ENCODE measurements around the gene NUP98.
A peak's percentile ranks its signal among the peaks of the same experiment; 100 is the strongest.
"Not testable (repeated sequence)": the region's sequence is repeated elsewhere in the genome, so short reads cannot be mapped to it uniquely, and the experiment has no call there.

NUP98 gene

DNA sequence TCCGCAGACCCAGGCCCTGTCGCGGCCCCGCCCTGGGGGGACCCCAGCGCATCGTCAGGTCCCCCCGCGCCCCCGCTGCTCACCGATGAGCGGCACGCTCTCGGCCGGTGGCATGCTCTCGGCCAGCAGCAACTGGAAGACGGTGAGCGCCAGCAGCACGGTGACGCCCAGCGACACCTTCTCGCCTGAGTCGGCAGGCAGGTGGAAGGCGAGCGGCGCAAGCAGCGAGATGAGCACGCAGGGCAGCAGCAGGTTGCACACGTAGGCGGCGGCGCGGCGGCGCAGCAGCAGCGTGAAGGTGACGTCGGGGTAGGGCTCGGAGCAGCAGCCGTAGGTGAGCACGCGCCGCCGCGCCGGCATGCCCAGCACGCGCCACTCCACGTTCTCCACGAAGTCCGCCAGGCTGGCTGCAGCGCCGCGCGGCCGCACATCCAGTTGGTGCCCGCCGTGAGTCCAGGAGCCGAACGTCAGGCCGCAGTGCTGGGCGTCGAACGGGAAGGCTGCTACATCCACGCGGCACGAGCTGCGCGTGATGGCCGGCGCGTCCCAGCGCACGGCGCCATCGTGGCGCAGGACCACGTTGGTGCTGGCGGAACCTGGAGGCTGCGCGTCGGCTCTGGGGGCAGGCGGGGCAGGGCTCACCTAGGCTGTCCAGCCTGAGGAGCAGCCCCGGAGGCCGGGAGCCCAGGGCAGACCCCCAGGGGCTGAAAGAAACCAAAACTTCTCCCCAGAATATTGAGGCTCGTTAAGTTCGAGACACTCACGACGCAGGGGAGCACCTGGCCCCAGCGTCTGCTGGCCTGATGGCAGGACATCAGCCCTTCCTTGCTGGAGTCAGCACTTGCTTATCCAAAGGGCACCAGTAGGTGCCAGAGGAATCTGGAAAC, 130.0 kb downstream of the NUP98 start:
- DNase-seq = no peak

DNA sequence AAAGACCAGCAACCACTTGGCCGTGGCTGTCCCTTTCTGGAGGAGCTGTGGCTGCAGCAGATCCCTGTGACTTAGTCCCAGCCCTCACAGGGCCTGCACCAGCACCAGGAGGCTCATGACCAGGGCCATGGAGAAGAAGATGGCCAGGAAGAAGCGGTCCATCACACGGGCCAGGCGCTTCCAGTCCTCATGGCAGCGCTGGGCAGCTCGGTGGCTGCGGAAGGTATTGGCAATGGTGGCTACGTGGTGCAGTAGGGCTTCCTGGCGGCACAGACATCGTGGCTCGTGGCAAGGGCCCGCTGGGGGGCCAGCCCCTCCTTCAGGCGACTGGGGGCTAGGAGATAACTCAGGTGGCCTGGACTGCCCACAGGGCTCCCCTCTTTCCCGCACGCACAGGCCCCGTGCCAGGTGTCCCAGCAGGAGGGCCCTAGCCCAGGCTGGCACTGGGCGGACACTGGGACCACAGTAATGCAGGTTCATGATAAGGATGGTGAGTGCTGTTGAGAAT, 131.3 kb downstream of the NUP98 start:
- no peak for DNase-seq

GRCh38 chr11:3665336-3666022, 131.9 kb downstream of the NUP98 start:
- no peak for DNase-seq

GRCh38 chr11:3664032-3664630, 133.2 kb downstream of the NUP98 start:
- no peak for DNase-seq

DNA sequence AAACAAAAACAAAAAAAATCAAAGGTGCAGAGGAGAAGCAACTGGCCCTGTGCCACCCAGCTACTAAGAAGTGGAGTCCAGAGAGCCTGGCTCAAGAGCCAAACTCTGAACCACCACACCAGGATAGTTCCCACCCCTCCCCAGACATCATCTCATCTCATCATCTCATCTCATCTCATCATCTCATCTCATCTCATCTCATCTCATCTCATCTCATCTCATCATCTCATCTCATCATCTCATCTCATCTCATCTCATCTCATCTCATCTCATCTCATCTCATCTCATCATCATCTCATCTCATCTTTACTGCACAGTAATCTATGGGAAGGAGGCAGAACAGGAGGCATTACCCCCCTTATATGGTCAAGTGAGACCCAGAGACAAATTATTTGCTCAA, 134.5 kb downstream of the NUP98 start:
- DNase-seq = no peak

DNA sequence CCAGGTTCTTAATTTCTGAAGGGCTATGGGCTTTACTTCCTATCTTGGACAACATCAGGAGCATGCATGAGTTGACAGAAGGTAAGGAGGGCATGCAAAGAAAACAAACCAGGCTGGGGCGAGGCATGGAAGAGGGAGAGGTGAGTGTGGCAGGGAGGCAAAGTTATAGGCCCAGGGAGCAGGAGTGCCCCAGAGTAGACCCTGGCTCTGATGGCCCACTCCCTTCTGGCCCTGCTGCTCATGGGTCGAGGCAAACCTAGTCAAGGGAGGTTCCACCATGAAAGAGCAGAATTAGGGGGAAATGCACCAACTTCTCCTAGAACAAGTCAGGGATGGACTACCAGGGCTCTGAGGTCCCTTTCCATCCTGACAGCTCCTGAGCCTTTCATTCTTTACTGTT, 136.4 kb downstream of the NUP98 start:
- DNase-seq = no peak

DNA sequence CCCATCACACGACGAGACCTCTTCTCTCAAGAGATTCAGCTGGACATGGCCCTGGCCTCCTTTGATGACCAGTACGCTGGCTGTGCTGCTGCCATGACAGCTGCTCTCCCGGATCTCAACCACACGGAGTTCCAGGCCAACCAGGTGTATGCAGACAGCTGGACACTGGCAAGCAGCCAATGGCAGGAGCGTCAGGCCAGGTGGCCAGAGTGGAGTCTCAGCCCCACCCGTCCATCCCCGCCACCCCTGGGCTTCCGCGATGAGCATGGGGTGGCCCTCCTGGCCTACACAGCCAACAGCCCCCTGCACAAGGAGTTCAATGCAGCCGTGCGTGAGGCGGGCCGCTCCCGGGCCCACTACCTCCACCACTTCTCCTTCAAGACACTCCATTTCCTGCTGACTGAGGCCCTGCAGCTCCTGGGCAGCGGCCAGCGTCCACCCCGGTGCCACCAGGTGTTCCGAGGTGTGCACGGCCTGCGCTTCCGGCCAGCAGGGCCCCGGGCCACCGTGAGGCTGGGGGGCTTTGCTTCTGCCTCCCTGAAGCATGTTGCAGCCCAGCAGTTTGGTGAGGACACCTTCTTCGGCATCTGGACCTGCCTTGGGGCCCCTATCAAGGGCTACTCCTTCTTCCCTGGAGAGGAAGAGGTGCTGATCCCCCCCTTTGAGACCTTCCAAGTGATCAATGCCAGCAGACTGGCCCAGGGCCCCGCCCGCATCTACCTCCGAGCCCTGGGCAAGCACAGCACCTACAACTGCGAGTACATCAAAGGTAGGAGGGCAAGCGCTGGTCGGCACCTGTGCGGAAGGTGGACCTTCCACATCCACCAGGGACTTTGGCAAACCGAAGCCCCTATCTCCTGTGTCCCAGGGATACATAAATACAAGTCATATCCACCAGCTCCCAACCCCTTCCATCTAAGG, 137.5 kb downstream of the NUP98 start:
- DNase-seq = no peak

DNA sequence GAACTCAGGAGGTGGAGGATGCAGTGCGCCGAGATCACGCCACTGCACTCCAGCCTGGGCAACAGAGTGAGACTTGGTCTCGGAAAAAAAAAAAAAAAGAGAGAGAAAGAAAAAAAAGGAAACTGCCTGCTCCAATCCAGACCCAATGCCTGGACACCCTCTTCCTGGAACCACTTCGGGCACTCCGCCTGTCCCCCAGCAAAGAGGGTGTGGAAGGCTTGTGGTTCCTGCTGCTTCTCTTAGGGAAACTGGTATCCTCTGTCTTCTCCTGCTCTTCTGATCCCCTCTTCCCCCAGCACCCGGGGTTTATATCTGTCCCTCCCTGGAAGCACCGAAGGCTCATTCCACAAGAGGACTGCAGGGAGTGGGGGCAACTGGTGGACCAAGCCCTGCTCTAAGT, 139.1 kb downstream of the NUP98 start:
- DNase-seq = no peak

GRCh38 chr11:3657331-3657730, 140.0 kb downstream of the NUP98 start:
- DNase-seq = not testable (repeated sequence)

DNA sequence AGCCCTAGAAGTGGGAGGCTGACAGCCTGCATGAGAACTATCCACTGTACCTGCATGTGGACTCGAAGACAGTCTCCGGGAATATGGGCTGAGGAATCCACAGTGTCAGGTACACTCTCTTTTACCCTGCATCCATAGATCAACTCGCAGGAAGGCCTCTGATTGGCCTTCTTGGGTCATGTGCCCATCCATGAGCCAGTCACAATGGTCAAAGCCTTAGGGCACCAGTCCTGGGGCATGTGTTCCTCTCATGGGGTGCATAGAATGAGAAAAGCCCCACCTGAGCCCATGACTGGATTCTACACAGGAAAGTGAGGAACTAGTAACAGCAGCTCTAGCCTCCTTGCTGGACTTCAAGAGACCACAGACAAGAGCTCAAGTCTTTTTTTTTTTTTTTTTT, 141.8 kb downstream of the NUP98 start:
- no peak for DNase-seq

DNA sequence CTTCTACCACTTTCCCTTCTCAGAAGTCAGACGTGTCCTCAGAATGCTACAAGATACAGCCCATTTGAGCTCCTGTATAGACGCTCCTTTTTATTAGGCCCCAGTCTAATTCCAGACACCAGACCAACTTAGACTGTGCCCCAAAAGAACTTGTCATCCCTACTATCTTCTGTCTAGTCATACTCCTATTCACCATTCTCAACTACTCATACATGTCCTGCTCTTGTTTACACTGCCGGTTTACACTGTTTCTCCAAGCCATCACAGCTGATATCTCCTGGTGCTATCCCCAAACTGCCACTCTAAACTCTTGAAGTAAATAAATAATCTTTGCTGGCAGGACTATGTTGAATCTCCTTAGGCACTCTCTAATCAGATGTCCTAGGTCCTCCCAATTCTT, 144.8 kb downstream of the NUP98 start:
- DNase-seq = not testable (repeated sequence)

DNA sequence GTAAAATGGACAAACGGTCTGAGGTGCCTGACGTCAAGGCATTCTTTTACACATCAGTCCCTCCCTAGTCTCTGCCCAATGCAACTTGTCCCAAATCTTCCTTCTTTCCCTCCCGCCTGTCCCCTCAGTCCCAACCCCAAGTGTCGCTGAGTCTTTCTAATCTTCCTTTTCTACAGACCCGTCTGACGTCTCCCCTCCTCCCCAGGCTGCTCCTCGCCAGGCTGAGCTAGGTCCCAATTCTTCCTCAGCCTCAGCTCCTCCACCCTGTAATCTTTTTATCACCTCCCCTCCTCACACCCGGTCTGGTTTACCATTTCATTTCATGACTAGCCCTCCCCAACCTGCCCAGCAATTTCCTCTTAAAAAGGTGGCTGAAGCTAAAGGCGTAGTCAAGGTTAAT, 148.0 kb downstream of the NUP98 start:
- DNase-seq = not testable (repeated sequence)

DNA sequence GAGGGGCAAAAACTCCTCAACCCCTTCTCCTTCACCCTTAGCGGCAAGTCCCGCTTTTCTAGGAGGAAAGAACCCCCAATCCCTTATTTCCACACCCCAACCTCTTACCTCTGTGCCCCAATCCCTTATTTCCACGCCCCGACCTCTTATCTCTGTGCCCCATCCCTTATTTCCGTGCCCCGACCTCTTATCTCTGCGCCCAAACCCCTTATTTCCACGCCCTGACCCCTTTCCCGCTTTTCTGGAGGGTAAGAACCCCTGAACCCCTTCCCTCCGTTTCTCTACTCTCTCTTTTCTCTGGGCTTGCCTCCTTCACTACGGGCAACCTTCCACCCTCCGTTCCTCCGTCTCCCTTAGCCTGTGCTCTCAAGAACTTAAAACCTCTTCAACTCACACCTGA, 148.5 kb downstream of the NUP98 start:
- not testable (repeated sequence) for DNase-seq

- no peak for DNase-seq
Observed at GRCh38 chr11:3645552-3645951, 151.8 kb downstream of the NUP98 start.

DNA sequence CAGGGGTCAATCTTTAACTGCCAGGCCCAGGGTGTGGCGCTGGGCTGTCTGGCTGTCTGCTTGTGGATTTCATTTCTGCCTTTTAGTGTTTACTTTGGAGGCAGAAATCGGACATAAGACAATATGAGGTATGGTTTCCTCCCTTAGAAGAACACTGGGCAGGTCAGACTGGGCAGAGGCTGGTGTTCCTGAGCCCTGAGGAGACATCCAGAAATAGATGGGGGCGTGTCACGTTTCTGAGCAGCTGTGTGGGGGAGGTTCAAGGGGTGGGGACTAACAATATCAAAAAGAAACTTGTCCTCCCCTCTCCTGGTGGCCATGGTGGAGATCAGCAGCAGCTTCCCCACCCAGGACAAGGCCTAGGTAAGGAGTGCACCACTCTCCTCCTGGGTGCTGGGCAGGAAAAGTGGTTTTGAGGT, 152.5 kb downstream of the NUP98 start, which contains the start of gene ART1:
ART1 (plus strand) TSS at position 312 of the 419 bp plus-strand sequence. CDS start 14,086 bp downstream, outside the sequence.
- no peak for DNase-seq

DNA sequence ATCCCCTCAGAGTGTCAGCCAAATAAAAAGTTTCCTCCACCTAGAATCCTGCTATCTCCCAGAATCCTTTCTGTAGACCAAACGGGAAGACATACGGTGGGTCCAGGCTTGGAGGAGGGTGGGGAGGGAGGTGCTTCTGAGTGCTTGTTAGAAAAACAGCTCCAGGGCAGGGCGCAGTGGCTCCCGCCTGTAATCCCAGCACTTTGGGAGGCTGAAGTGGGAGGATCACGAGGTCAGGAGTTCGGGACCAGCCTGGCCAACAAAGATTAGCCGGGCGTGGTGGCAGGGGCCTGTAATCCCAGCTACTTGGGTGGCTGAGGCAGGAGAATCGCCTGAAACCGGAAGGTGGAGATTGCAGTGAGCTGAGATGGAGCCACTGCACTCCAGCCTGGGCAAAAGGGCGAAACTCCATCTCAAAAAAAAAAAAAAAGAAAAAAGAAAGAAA, 154.2 kb downstream of the NUP98 start:
- DNase-seq = not testable (repeated sequence)

DNA sequence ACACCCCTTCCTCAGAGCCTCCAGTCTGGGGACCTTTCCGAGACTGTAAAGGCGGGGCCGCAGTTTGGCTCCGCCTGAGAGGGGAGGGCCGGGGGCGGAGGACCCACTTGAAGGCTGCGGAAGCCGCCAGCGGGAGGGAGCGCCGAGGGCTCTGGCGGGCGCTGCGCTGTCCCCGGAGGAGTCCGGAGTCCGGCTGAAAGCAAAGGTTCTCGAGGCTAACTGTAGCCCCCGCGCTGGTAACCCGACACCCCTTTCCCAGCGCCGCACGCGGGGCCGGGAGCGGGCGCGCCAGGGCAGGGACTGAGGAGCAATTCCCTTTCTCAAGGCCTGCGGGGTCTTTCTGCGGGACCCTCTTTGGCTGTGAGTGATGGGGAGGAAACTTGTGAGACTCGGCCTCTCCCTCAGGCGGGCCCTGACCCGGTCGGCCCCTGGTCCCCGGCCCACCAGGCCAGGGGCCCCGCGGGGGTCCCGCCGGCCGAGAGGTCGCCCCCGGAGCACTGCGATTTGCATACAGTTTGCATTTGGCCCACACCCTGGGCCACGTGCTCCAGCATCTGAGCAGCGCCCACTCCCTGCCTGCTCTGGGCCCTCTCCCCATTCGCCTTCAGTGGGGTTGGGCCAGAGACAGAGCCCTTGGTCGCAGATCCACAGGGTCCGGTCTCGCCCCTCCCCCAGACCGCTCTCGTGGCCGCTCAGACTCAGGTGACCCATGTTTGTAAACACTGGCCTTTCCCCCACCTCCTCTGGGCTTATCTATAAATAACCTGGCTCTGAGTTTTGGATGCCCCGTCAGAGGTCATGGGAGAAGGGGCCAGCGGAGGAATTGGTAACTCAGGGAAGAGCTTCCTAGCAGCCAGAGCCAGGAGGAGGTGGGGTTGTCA, 155.0 kb downstream of the NUP98 start:
- DNase-seq = peak; percentile 84

- no peak for DNase-seq
Observed at GRCh38 chr11:3641701-3642070, 155.7 kb downstream of the NUP98 start, which contains the start of gene ART5. ART5 (minus strand) TSS chr11:3641992; CDS start chr11:3641862, 130 bp downstream.

DNA sequence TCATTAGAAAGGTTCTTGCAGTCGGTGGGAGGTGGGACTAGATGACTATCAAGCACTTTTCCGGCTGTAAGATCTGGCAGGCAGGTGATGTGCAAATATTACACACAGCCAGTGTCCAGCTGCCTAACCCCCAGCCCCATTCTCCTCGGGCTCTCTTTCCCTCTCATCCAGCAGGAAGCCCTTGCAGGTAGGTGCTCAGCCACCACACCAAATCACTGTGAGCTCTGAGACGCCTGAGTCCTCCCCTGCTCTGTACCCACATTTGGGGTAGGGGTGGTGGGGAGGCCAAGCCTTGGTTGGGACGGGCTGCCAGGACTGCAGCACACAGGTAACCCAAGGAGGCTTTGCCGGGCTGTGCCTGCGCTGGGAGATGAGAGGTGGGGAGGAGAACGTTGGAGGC, 156.2 kb downstream of the NUP98 start:
- DNase-seq = no peak

DNA sequence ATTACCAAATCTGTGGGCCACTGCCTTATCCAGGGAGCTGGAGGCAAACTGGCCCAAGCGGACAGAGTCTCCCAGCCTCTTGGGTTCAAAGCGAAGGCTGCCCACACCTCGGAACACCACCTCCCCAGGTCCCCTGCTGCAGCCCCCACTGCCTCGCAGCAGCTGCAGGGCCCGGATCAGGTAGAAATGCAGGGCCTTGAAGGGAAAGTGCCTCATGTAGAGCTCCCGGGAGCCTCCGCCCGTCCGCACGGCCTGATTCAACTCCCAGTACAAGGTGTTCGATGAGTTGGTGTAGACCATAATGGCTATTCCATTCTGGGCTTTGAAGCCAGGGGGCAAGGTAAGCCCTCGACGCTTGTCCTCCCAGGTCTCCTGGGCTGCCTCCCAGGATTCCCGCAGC, 157.5 kb downstream of the NUP98 start:
- no peak for DNase-seq

GRCh38 chr11:3638513-3638912, 158.8 kb downstream of the NUP98 start:
- no peak for DNase-seq

All from activated effector memory CD4-positive, alpha-beta T cell treated with anti-CD3 and anti-CD28 coated beads, Interleukin-2, amount 50 U/mL, for 16 hours (primary cell).